Loucy (cell line): Measurements from ENCODE around the gene MYH6.

ENCODE experiments used
- H2AFZ ChIP-seq: fragments of 200-600 bp; sonication (generic); 2 replicates; pipeline ENCODE4 v1.6.0; 2016; ENCODE audit warnings: antibody characterized with exemption, mild to moderate bottlenecking, low read length, moderate library complexity
- H3F3A ChIP-seq: fragments of 200-600 bp; 2 replicates; pipeline ENCODE4 v1.6.0; 2016; ENCODE audit warnings: antibody characterized with exemption, low read depth, mild to moderate bottlenecking
- H3K27me3 ChIP-seq: fragments of 200-600 bp; sonication (generic); 2 replicates; pipeline ENCODE4 v1.6.1; 2014; ENCODE audit warnings: low read length, mild to moderate bottlenecking; ENCODE audit not compliant: insufficient read depth, poor library complexity, severe bottlenecking
- H3K36me3 ChIP-seq: fragments of 200-600 bp; sonication (generic); 2 replicates; pipeline ENCODE4 v1.6.1; 2016; ENCODE audit warnings: low read length; ENCODE audit not compliant: insufficient read depth
- H3K4me1 ChIP-seq: fragments of 200-600 bp; sonication (generic); 2 replicates; pipeline ENCODE4 v1.5.1; 2014; ENCODE audit warnings: low read length, mild to moderate bottlenecking; ENCODE audit not compliant: insufficient read depth, poor library complexity, severe bottlenecking
- H3K4me2 ChIP-seq: fragments of 200-600 bp; sonication (generic); 2 replicates; pipeline ENCODE4 v1.6.0; 2014; ENCODE audit warnings: antibody characterized with exemption, low read length, low read depth, mild to moderate bottlenecking; ENCODE audit not compliant: poor library complexity, severe bottlenecking
- H3K4me3 ChIP-seq: fragments of 200-600 bp; sonication (generic); 2 replicates; pipeline ENCODE4 v1.5.1; 2014; ENCODE audit warnings: low read length, mild to moderate bottlenecking, mixed read lengths; ENCODE audit not compliant: poor library complexity, severe bottlenecking
- H3K79me2 ChIP-seq: fragments of 200-600 bp; sonication (generic); 2 replicates; pipeline ENCODE4 v1.6.1; 2014; ENCODE audit warnings: low read length; ENCODE audit not compliant: insufficient read depth
- H3K9ac ChIP-seq: fragments of 200-600 bp; sonication (generic); 2 replicates; pipeline ENCODE4 v1.6.0; 2014; ENCODE audit warnings: mild to moderate bottlenecking, low read depth, low read length, moderate library complexity; ENCODE audit not compliant: poor library complexity, severe bottlenecking
- H3K9me2 ChIP-seq: fragments of 200-600 bp; sonication (generic); replicated peaks from 2 replicates; pipeline ENCODE4 v1.6.1; 2016; ENCODE audit warnings: low read depth, low read length, mixed read lengths
- H3K9me3 ChIP-seq: fragments of 200-600 bp; sonication (generic); 2 replicates; pipeline ENCODE4 v1.6.1; 2014; ENCODE audit warnings: mild to moderate bottlenecking, antibody characterized with exemption, low read length, low read depth; ENCODE audit not compliant: insufficient read depth
- H4K20me1 ChIP-seq: fragments of 200-600 bp; sonication (generic); 2 replicates; pipeline ENCODE4 v1.6.0; 2014; ENCODE audit warnings: antibody characterized with exemption, low read length, mild to moderate bottlenecking; ENCODE audit not compliant: insufficient read depth, poor library complexity, severe bottlenecking
- CTCF ChIP-seq: fragments of 200-600 bp; sonication (generic); conservative IDR thresholded peaks from 2 replicates; pipeline ENCODE4 v1.5.1; 2014; ENCODE audit warnings: mild to moderate bottlenecking, antibody characterized with exemption, low read length
- EZH2phosphoT487 ChIP-seq: fragments of 200-600 bp; IDR thresholded peaks from 2 replicates; pipeline ENCODE4 v1.6.1; 2018; ENCODE audit warnings: antibody characterized with exemption, mild to moderate bottlenecking, moderate library complexity, borderline replicate concordance

The MYH6 gene

GRCh38 chr14:23381871-23382270 lies 26.2 kb downstream of the MYH6 start:
- Histone ChIP-seq H2AFZ (0 out of 2 replicates have a peak overlapping the region, but pooled peaks have one; percentile 30), H3K9me3 (no peaks in the 10 kb centered on the region), H4K20me1 (no peaks in the 10 kb centered on the region), H3K4me3 (no peak overlapping the region), H3K79me2 (no peaks in the 10 kb centered on the region), H3F3A (no peaks in the 10 kb centered on the region), H3K4me2 (no peak overlapping the region), H3K27me3 (no peaks in the 10 kb centered on the region), H3K4me1 (no peaks in the 10 kb centered on the region), H3K36me3 (no peaks in the 10 kb centered on the region), H3K9me2 (no peaks in the 10 kb centered on the region), H3K9ac (no peak overlapping the region)
- TF ChIP-seq CTCF (no peak), EZH2phosphoT487 (no peak)

- Histone ChIP-seq H3K4me3 (no peak overlapping the region), H3K9me3 (no peaks in the 10 kb centered on the region), H3K4me2 (no peak overlapping the region), H3K9me2 (no peaks in the 10 kb centered on the region), H4K20me1 (no peaks in the 10 kb centered on the region), H3F3A (no peaks in the 10 kb centered on the region), H3K79me2 (no peaks in the 10 kb centered on the region), H3K4me1 (no peaks in the 10 kb centered on the region), H3K27me3 (no peaks in the 10 kb centered on the region), H2AFZ (no peak overlapping the region), H3K9ac (no peak overlapping the region), H3K36me3 (no peaks in the 10 kb centered on the region)
- TF ChIP-seq CTCF (no peak), EZH2phosphoT487 (no peak)
These were observed 27.1 kb downstream of the MYH6 start for GRCh38 chr14:23380976-23381375.

GRCh38 chr14:23380197-23380914 lies 27.7 kb downstream of the MYH6 start:
- H3K9me3 ChIP-seq, result no peaks in the 10 kb centered on the region
- H2AFZ ChIP-seq, result no peak overlapping the region
- no peaks in the 10 kb centered on the region for H3K27me3 ChIP-seq
- no peak overlapping the region for H3K9ac ChIP-seq
- no peak overlapping the region for H3K4me3 ChIP-seq
- no peaks in the 10 kb centered on the region for H3K9me2 ChIP-seq
- H4K20me1 ChIP-seq, result no peaks in the 10 kb centered on the region
- no peaks in the 10 kb centered on the region for H3K79me2 ChIP-seq
- H3F3A ChIP-seq, result no peaks in the 10 kb centered on the region
- no peaks in the 10 kb centered on the region for H3K36me3 ChIP-seq
- TF ChIP-seq CTCF (0 out of 2 replicates have a peak, but pooled peaks have one; percentile 6), EZH2phosphoT487 (no peak)
- no peak overlapping the region for H3K4me2 ChIP-seq
- no peaks in the 10 kb centered on the region for H3K4me1 ChIP-seq
